GM15510 (cell line): Measurements from ENCODE around the gene ZNF280B.

Experiments used
- POLR2A ChIP-seq: IDR thresholded peaks from 3 replicates; pipeline ENCODE4 v1.6.1; 2011; ENCODE audit warnings: borderline replicate concordance; ENCODE audit not compliant: insufficient read length; ENCODE audit errors: extremely low read depth

The ZNF280B gene

GRCh38 chr22:22460635-22461034 is 47.9 kb downstream of the ZNF280B start:
- TF ChIP-seq POLR2A, result no peak

GRCh38 chr22:22460060-22460459 is 48.5 kb downstream of the ZNF280B start:
- TF ChIP-seq POLR2A, result no peak

- TF ChIP-seq POLR2A, result no peak
Measured at GRCh38 chr22:22458896-22459588, 49.5 kb downstream of the ZNF280B start.

- TF ChIP-seq POLR2A, result no peak
Measured at GRCh38 chr22:22458387-22458786, 50.2 kb downstream of the ZNF280B start.

- TF ChIP-seq POLR2A, result no peak
Measured at GRCh38 chr22:22454997-22455396, 53.5 kb downstream of the ZNF280B start.

GRCh38 chr22:22452996-22453686 is 55.4 kb downstream of the ZNF280B start:
- no peak for TF ChIP-seq POLR2A

GRCh38 chr22:22452211-22452610 is 56.3 kb downstream of the ZNF280B start:
- TF ChIP-seq POLR2A, result no peak

GRCh38 chr22:22450343-22450839 is 58.2 kb downstream of the ZNF280B start:
- TF ChIP-seq POLR2A, result no peak

GRCh38 chr22:22449819-22450218 is 58.7 kb downstream of the ZNF280B start:
- TF ChIP-seq POLR2A, result no peak

- TF ChIP-seq POLR2A, result no peak
Measured at GRCh38 chr22:22446517-22446916, 62.0 kb downstream of the ZNF280B start.

- no peak for TF ChIP-seq POLR2A
Measured at GRCh38 chr22:22442928-22443709, 65.4 kb downstream of the ZNF280B start.

- TF ChIP-seq POLR2A, result no peak
Measured at GRCh38 chr22:22440188-22440587, 68.4 kb downstream of the ZNF280B start.
